Activated T-helper 1 cell treated with anti-CD3 and anti-CD28 coated beads, Interleukin-12 subunit alpha, Interleukin-12 subunit beta, Interleukin-2, Interleukin-4 antibody, amounts not matched to agents 30 ng/mL and 10 ng/mL and 1 ng/mL, durations not matched to agents 14 hours and 24 hours and 36 hours (primary cell): ENCODE data around the gene SCRG1. TPM values are rescaled to one million over a fixed set of nuclear protein-coding genes. Genes with fewer than 3 reads are reported as not detected.

Source experiments
- DNase-seq: peaks from one replicate; pipeline ENCODE4 v3.0.0; 2021; ENCODE audit warnings: low spot score
- H3K27ac Mint-ChIP-seq: one replicate; pipeline ENCODE4 v1.8.0; 2021; ENCODE audit warnings: mild to moderate bottlenecking, mixed read lengths
- H3K27me3 Mint-ChIP-seq: one replicate; pipeline ENCODE4 v1.8.0; 2022; ENCODE audit warnings: mild to moderate bottlenecking, moderate library complexity, mixed read lengths; ENCODE audit not compliant: insufficient read depth
- H3K36me3 Mint-ChIP-seq: one replicate; pipeline ENCODE4 v1.8.0; 2021; ENCODE audit warnings: low read depth, mixed read lengths
- H3K4me1 Mint-ChIP-seq: one replicate; pipeline ENCODE4 v1.8.0; 2021; ENCODE audit warnings: low read depth, mixed read lengths
- H3K4me3 Mint-ChIP-seq: one replicate; pipeline ENCODE4 v1.8.0; 2021; ENCODE audit warnings: mild to moderate bottlenecking, moderate library complexity, mixed read lengths
- H3K9me3 Mint-ChIP-seq: one replicate; pipeline ENCODE4 v1.8.0; 2021; ENCODE audit warnings: mixed read lengths
- intact Hi-C: fragments of 100-400 bp; cut with micrococcal nuclease; formaldehyde crosslinking; loops from one replicate; pipeline ENCODE4 v1.15.1; 2024
- total RNA-seq: library from RNA; stranded (reverse); gene quantifications from 2 replicates; pipeline ENCODE4 v1.2.3, GENCODE V29; 2022

Gene SCRG1
- total RNA-seq, 1 donor from 2014 or later: not detected

GRCh38 chr4:173370477-173371291 is 28.2 kb downstream of the SCRG1 start, which contains the start of gene SAP30:
SAP30 (plus strand) TSS chr4:173370954; CDS start chr4:173371183, 229 bp downstream.
- peak within 1 kb of the TSS; percentile 99 for H3K27ac Mint-ChIP-seq
- H3K4me3 Mint-ChIP-seq: peak within 1 kb of the TSS; percentile 100
- peak; percentile 92 for DNase-seq
- peaks cover 61% of the 10 kb centered on the region for H3K4me1 Mint-ChIP-seq
- intact Hi-C loops: loop anchor here (1.0 to 5.0 kb wide), 4 partner anchors 36 to 912 kb away; partner anchors contain the start of genes CEP44, FBXO8, GALNT7 and HMGB2
- no peaks in the 10 kb centered on the region for H3K27me3 Mint-ChIP-seq
- H3K36me3 Mint-ChIP-seq: peaks cover 10% of the 10 kb centered on the region
- H3K9me3 Mint-ChIP-seq: no peaks in the 10 kb centered on the region

GRCh38 chr4:173370130-173370476 is 28.8 kb downstream of the SCRG1 start:
- peak; percentile 22 for DNase-seq
- H3K27ac Mint-ChIP-seq: peak overlapping the region; percentile 99
- intact Hi-C loops: loop anchor here (1.0 to 5.0 kb wide), 4 partner anchors 36 to 912 kb away; partner anchors contain the start of genes CEP44, FBXO8, GALNT7 and HMGB2
- no peaks in the 10 kb centered on the region for H3K9me3 Mint-ChIP-seq
- no peaks in the 10 kb centered on the region for H3K27me3 Mint-ChIP-seq
- H3K4me3 Mint-ChIP-seq: peak overlapping the region; percentile 100
- H3K4me1 Mint-ChIP-seq: peaks cover 66% of the 10 kb centered on the region
- H3K36me3 Mint-ChIP-seq: peaks cover 10% of the 10 kb centered on the region

GRCh38 chr4:173367946-173368345 is 31.0 kb downstream of the SCRG1 start:
- Mint-ChIP-seq H3K4me1 (peaks cover 56% of the 10 kb centered on the region), H3K27ac (peak overlapping the region; percentile 46), H3K27me3 (no peaks in the 10 kb centered on the region), H3K4me3 (peak overlapping the region; percentile 63), H3K9me3 (no peaks in the 10 kb centered on the region), H3K36me3 (peaks cover 7% of the 10 kb centered on the region)
- no peak for DNase-seq
- intact Hi-C loops: loop anchor here (1.0 kb wide), 1 partner anchor 199 kb away; no protein-coding TSS in a partner anchor

GRCh38 chr4:173367285-173367684 is 31.6 kb downstream of the SCRG1 start:
- Mint-ChIP-seq H3K4me3 (peak overlapping the region; percentile 32), H3K36me3 (peaks cover 9% of the 10 kb centered on the region), H3K27ac (peak overlapping the region; percentile 79), H3K4me1 (peaks cover 49% of the 10 kb centered on the region), H3K9me3 (no peaks in the 10 kb centered on the region), H3K27me3 (no peaks in the 10 kb centered on the region)
- no peak for DNase-seq
- intact Hi-C loops: loop anchor here (1.0 kb wide), 1 partner anchor 198 kb away; no protein-coding TSS in a partner anchor

- peaks cover 43% of the 10 kb centered on the region for H3K4me1 Mint-ChIP-seq
- intact Hi-C loops: no loop called here
Observed at GRCh38 chr4:173365359-173365996, 33.4 kb downstream of the SCRG1 start.

GRCh38 chr4:173362666-173363065 is 36.2 kb downstream of the SCRG1 start:
- no peaks in the 10 kb centered on the region for H3K27me3 Mint-ChIP-seq
- no peaks in the 10 kb centered on the region for H3K9me3 Mint-ChIP-seq
- no peak overlapping the region for H3K27ac Mint-ChIP-seq
- DNase-seq: no peak
- peaks cover 10% of the 10 kb centered on the region for H3K36me3 Mint-ChIP-seq
- intact Hi-C loops: no loop called here
- peaks cover 25% of the 10 kb centered on the region for H3K4me1 Mint-ChIP-seq
- no peak overlapping the region for H3K4me3 Mint-ChIP-seq

More at GRCh38 chr4:173365359-173365996, 33.4 kb downstream of the SCRG1 start:
- Mint-ChIP-seq H3K4me3 (no peak overlapping the region), H3K27ac (no peak overlapping the region), H3K9me3 (no peaks in the 10 kb centered on the region), H3K27me3 (no peaks in the 10 kb centered on the region), H3K36me3 (peaks cover 9% of the 10 kb centered on the region)
- DNase-seq: no peak

GRCh38 chr4:173360587-173361221 is 38.2 kb downstream of the SCRG1 start:
- H3K9me3 Mint-ChIP-seq: no peaks in the 10 kb centered on the region
- H3K36me3 Mint-ChIP-seq: peaks cover 10% of the 10 kb centered on the region
- intact Hi-C loops: no loop called here
- peaks cover 8% of the 10 kb centered on the region for H3K4me1 Mint-ChIP-seq
- no peak for DNase-seq
- no peaks in the 10 kb centered on the region for H3K27me3 Mint-ChIP-seq
- no peak overlapping the region for H3K4me3 Mint-ChIP-seq
- H3K27ac Mint-ChIP-seq: no peak overlapping the region

GRCh38 chr4:173357939-173358338 is 41.0 kb downstream of the SCRG1 start:
- peaks cover 9% of the 10 kb centered on the region for H3K27me3 Mint-ChIP-seq
- H3K36me3 Mint-ChIP-seq: peaks cover 5% of the 10 kb centered on the region
- no peak overlapping the region for H3K27ac Mint-ChIP-seq
- H3K4me1 Mint-ChIP-seq: no peaks in the 10 kb centered on the region
- H3K4me3 Mint-ChIP-seq: no peak overlapping the region
- intact Hi-C loops: no loop called here
- no peak for DNase-seq
- H3K9me3 Mint-ChIP-seq: no peaks in the 10 kb centered on the region

GRCh38 chr4:173347467-173347866 is 51.4 kb downstream of the SCRG1 start:
- Mint-ChIP-seq H3K36me3 (peaks cover 3% of the 10 kb centered on the region), H3K27ac (no peak overlapping the region), H3K4me3 (no peak overlapping the region), H3K9me3 (peaks cover 4% of the 10 kb centered on the region), H3K4me1 (no peaks in the 10 kb centered on the region), H3K27me3 (peaks cover 24% of the 10 kb centered on the region)
- intact Hi-C loops: no loop called here
- no peak for DNase-seq

- Mint-ChIP-seq H3K9me3 (peaks cover 4% of the 10 kb centered on the region), H3K4me1 (no peaks in the 10 kb centered on the region), H3K36me3 (peaks cover 3% of the 10 kb centered on the region), H3K4me3 (no peak overlapping the region), H3K27ac (no peak overlapping the region), H3K27me3 (peaks cover 26% of the 10 kb centered on the region)
- no peak for DNase-seq
- intact Hi-C loops: no loop called here
Observed at GRCh38 chr4:173346074-173346473, 52.8 kb downstream of the SCRG1 start.

GRCh38 chr4:173345648-173346047 is 53.3 kb downstream of the SCRG1 start:
- intact Hi-C loops: no loop called here
- Mint-ChIP-seq H3K36me3 (peaks cover 3% of the 10 kb centered on the region), H3K27ac (no peak overlapping the region), H3K27me3 (peaks cover 30% of the 10 kb centered on the region), H3K4me3 (no peak overlapping the region), H3K9me3 (peaks cover 3% of the 10 kb centered on the region), H3K4me1 (no peaks in the 10 kb centered on the region)
- no peak for DNase-seq

- Mint-ChIP-seq H3K36me3 (no peaks in the 10 kb centered on the region), H3K9me3 (no peaks in the 10 kb centered on the region), H3K27me3 (peaks cover 27% of the 10 kb centered on the region), H3K4me1 (peaks cover 9% of the 10 kb centered on the region), H3K27ac (no peak overlapping the region), H3K4me3 (no peak overlapping the region)
- intact Hi-C loops: no loop called here
- DNase-seq: no peak
Observed at GRCh38 chr4:173343832-173344397, 55.0 kb downstream of the SCRG1 start.
